Measurements from ENCODE around the gene TPGS1.

TPGS1 gene

GRCh38 chr19:518598-519231 is 11.4 kb downstream of the TPGS1 start:
- DNase-seq (ENCODE audit: low spot score), result no peak

GRCh38 chr19:519449-519865 is 12.2 kb downstream of the TPGS1 start:
- no peak for DNase-seq (ENCODE audit: low spot score)

- no peak for DNase-seq (ENCODE audit: low spot score)
Observed at GRCh38 chr19:522726-523125, 15.4 kb downstream of the TPGS1 start.

GRCh38 chr19:524062-524674 is 16.9 kb downstream of the TPGS1 start:
- no peak for DNase-seq (ENCODE audit: low spot score)

GRCh38 chr19:525029-525428 is 17.7 kb downstream of the TPGS1 start:
- DNase-seq (ENCODE audit: low spot score), result no peak

DNA sequence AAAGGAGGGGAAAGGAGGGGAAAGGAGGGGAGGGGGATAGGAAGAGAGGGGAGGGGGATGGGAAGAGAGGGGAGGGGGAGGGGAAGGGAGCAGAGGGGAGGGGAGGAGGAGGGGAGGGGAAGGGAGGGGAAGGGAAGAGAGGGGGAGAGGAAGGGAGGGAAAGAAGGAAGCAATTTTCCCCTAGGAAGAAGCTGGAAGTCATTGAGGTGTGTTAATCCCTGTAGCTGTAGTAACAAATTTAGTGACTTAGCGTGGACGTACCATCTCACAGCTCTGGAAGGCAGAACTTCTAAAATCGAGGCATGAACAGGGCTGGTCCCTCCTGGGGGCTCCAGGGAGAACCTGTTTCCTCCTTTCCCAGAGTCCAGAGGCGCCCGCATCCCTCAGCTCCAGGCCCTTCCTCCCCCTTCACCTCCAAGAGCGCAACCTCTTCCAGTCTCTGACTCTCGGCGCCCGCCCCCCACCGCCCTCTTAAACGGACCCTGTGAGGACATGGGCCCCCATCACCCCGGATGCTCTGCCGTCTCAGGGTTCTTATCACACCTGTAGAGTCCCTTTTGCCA is 18.6 kb downstream of the TPGS1 start:
- DNase-seq (ENCODE audit: low spot score), result no peak

- DNase-seq (ENCODE audit: low spot score), result no peak
Observed at GRCh38 chr19:530134-531008, 23.1 kb downstream of the TPGS1 start.

DNA sequence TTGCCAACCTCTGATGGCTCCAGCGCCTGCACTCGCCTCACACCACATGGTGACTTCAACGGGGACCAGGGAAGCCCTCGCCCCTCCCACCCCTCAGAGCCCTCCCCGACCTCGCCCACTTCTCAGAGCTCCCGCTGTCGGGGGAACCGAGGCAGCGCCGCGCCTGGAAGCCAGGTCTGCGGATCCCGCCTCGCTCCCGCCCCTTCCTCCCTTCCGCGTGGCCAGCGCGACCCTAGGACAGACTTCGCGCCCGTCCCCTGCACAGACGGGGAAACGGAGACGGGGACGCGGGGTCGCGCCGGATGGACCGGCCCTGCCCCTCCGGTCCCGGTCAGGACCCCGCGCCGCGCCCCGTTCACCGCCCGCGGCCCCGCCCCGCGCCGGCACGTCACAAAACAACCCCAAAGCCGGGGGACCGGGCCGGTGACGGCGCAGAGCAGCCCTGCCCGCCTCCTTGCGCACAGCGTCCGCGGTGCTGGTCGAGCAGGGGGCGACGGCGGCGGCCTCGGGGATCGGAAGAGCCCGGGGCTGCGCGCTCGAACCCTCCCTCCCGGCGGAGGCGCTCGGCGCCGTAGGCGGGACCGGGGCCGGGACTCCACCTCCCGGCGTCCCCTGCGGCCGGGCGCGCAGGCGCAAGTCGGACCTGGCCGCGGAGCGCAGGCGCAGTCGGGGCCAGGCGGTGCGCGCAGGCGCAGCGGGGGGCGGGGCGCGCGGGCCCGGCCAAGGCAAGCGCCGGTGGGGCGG is 23.9 kb downstream of the TPGS1 start:
- DNase-seq (ENCODE audit: low spot score), result peak; percentile 93

GRCh38 chr19:531753-532560 is 24.7 kb downstream of the TPGS1 start, which contains the start of gene CDC34:
CDC34 (plus strand) TSS chr19:531760; CDS start chr19:531932, 172 bp downstream.
- no peak for DNase-seq (ENCODE audit: low spot score)

DNA sequence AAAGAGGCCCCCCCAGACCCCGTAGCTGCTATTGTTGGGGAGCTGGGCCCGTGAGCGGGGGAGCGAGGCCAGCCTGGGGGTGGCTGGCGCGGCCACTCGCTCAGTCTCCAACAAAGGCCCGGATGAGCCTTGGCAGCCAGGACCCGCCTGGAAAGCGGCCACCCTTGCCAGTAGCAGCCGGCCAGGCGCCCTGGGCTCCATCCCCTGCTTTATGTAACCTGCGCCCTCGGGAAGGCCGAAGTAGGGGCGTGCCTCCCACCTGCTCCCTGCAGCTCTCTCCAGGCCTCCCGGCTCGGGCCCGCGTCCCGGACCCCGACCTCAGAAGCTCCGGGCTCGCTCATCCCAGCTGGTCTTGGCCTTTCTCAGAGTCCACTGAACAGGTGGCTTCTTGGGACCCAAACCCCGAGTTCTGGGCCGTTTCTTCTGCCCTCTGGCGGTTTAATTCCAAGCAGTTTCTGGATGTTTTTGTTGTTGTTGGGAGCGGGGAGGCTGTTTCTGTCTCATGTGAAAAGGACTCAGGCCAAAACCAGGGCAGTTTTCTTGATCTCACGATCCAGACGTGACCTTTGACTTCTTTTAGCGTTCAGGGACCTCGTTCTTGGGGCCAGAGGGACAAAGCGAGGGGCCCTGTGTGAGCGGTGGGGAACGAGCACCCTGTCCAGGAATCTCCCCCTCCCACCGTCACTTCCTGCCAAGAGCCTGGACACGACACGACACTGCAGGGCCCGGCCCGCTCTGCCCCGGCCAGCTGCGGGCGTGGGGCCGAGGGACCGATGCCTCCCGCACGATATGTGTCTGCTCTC is 25.5 kb downstream of the TPGS1 start:
- peak; percentile 28 for DNase-seq (ENCODE audit: low spot score)

DNA sequence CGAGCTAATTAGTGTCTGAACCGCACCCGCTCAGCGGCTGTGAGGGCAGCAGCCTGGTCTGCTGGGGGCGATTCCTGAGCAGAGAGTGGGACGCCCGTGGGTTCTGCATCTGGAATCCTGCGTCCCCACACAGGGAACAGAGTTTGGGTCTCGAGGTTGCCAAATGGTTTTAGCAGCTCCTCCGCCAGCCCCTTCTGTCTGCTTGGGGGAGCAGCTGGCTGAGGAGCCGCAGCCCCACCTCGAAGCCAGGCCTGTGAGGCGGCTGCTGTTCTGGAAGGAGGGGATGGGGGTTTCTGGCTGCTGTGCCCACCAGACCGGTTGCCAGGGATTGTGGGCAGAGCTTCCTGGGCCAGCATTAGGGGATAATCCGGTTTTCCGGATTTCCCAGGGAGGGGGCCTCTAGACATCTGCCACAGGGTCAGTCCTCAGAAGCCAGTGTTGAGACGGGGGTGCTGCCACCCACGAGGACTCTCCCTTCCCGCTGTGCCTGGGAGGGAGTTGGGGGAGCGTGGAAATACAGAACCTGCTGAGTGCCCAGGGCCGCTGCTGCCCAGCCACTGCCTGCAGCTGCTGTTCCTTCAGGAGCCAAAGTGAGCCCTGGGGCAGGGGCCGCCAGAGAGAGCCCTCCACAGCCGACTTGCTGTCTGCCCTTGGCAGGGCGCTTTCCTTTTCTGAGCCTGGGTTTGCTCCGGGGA is 26.2 kb downstream of the TPGS1 start:
- DNase-seq (ENCODE audit: low spot score), result no peak

DNA sequence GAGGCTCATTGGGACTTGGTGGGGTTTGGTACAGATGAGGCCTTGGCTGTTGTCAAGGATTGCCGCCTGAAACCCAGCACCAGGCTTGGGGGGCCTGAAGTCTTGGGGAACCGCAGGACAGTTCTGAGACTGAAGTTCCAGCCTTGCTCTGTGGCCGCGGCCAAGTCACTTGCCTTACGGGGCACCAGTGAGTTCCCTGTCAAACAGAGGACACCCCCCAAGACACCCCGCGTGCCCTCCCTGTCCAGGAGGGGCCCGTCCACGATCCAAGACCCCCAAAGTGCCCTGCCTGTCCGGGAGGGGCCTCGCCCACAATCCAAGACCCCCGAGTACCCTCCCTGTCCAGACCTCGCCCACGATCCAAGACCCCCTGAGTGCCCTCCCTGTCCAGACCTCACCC is 26.8 kb downstream of the TPGS1 start:
- no peak for DNase-seq (ENCODE audit: low spot score)

GRCh38 chr19:535017-535835 is 27.9 kb downstream of the TPGS1 start:
- DNase-seq (ENCODE audit: low spot score), result no peak

DNA sequence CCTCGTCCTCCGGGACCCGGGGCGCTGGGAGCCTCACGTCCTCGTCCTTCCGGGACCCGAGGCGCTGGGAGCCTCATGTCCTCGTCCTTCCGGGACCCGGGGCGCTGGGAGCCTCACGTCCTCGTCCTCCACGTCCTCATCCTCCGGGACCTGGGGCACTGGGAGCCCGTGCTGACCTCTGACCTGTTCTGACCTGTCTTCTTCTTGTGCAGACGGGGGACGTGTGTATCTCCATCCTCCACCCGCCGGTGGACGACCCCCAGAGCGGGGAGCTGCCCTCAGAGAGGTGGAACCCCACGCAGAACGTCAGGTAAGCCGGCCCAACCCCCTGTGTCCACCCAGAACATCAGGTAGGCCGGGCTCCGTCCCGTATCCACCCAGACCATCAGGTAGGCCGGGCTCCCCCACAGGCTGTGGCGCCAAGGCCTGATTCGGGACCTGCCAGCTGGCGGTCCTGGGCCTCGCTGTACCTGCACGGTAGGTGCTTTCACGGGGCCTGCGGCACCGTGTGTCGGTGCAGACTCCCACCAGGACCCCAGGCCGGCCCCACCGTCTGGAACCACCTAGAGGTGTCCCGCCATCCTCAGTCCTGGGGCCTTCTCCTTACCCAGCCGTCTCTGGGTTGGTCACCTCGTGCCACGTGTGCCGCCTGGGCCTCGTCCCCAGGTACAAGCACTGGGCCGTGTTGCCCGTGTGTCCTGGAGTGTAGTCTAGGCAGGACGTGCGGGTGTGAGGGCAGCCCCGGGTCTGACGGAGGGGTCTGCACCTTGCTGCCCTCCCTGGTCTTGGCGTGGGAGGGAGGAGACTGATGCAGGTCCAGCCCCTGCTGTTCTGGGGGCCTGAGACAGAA is 29.0 kb downstream of the TPGS1 start:
- DNase-seq (ENCODE audit: low spot score), result no peak

GRCh38 chr19:536881-537404 is 29.6 kb downstream of the TPGS1 start:
- DNase-seq (ENCODE audit: low spot score), result no peak

- DNase-seq (ENCODE audit: low spot score), result no peak
Observed at GRCh38 chr19:538641-539428, 31.5 kb downstream of the TPGS1 start.

Measured in COLO829 (cell line).